HCT116 (cell line): ENCODE results near the gene ZNF524. TPM values are rescaled to one million over a fixed set of nuclear protein-coding genes. Genes with fewer than 3 reads are reported as not detected.

Experiments used
- ATAC-seq: fragments of 200-7000 bp; cut with Tn5 transposase; 2 replicates; pipeline ENCODE4 v1.9.1; 2020; ENCODE audit warnings: mild to moderate bottlenecking, moderate library complexity
- BruUV-seq: library from RNA; stranded (reverse); fragments of 400-500 nt; replicated peaks from 2 replicates; lab custom pipeline; 2021; lab: Mats Ljungman, UMichigan
- CTCF ChIA-PET: fragments of 300-600 bp; sonication (Branson Sonifier 250); formaldehyde crosslinking; loops from one replicate; lab custom pipeline; 2021; ENCODE audit warnings: antibody characterized with exemption; lab: Charles Lee
- POLR2A ChIA-PET: fragments of 300-600, 350-600 bp; sonication (Branson Sonifier 250); formaldehyde crosslinking; loops from one replicate; lab custom pipeline; 2021; ENCODE audit warnings: antibody characterized with exemption; lab: Charles Lee
- RAD21 ChIA-PET, 2 experiments: fragments of 300-600 bp; sonication (Branson Sonifier 250); formaldehyde crosslinking; loops; one replicate each; lab custom pipeline; 2023; ENCODE audit warnings: low total read pairs in 2 of 2; ENCODE audit not compliant: uncharacterized antibody in 2 of 2, unreplicated experiment in 2 of 2, low non-redundant PET in 1 of 2; lab: Charles Lee
- DNase-seq: peaks from one replicate; pipeline ENCODE4 v3.0.0-alpha.2; 2010; ENCODE audit warnings: low read depth, low spot score
- H2AFZ ChIP-seq: fragments of 200-600 bp; shearing (Covaris generic), sonication (generic); 2 replicates; pipeline ENCODE4 v1.6.1; 2017; ENCODE audit warnings: low read depth, mixed run types, mixed read lengths, antibody characterized with exemption, low read length; ENCODE audit not compliant: poor library complexity, severe bottlenecking
- H3K27ac ChIP-seq: 2 replicates; pipeline ENCODE4 v1.5.1; 2012; ENCODE audit warnings: low read depth, low read length
- H3K27me3 ChIP-seq: fragments of 200-600 bp; sonication (generic); 2 replicates; pipeline ENCODE4 v1.6.1; 2016; ENCODE audit warnings: mixed run types, low read length, mixed read lengths; ENCODE audit not compliant: insufficient read depth
- H3K36me3 ChIP-seq, 2 experiments: fragments of 200-500 bp in 1 of 2; fragments of 200-600 bp in 1 of 2; sonication (Bioruptor generic) in 1 of 2; sonication (generic) in 1 of 2; 2 replicates each; pipeline versions ENCODE4 v1.5.1 to v1.6.1; 2014 to 2016; ENCODE audit warnings: low read length in 2 of 2, inconsistent platforms in 1 of 2, mixed read lengths in 1 of 2, mixed run types in 1 of 2; ENCODE audit not compliant: insufficient read depth in 2 of 2, control insufficient read depth in 1 of 2
- H3K4me1 ChIP-seq, 2 experiments: fragments of 200-600 bp in 1 of 2; sonication (generic) in 1 of 2; 2 replicates each; pipeline versions ENCODE4 v1.5.1 to v1.6.1; 2012 to 2017; ENCODE audit warnings: low read length in 2 of 2, inconsistent platforms in 1 of 2, mild to moderate bottlenecking in 1 of 2, mixed read lengths in 1 of 2, mixed run types in 1 of 2, moderate library complexity in 1 of 2; ENCODE audit not compliant: insufficient read depth in 2 of 2, control insufficient read depth in 1 of 2
- H3K4me2 ChIP-seq: fragments of 200-600 bp; sonication (generic); 2 replicates; pipeline ENCODE4 v1.6.1; 2017; ENCODE audit warnings: mixed run types, low read length, mixed read lengths
- H3K4me3 ChIP-seq, 2 experiments: fragments of 200-600 bp in 1 of 2; sonication (generic) in 1 of 2; replicated peaks in 1 of 2; 2 replicates each; pipeline ENCODE4 v1.5.1; 2011 to 2016; ENCODE audit warnings: low read length in 2 of 2, control low read depth in 1 of 2, low read depth in 1 of 2, mild to moderate bottlenecking in 1 of 2, mixed read lengths in 1 of 2, mixed run types in 1 of 2
- H3K79me2 ChIP-seq: fragments of 200-600 bp; sonication (generic); 2 replicates; pipeline ENCODE4 v1.6.1; 2017; ENCODE audit warnings: mild to moderate bottlenecking, mixed run types, low read length, moderate library complexity, mixed read lengths; ENCODE audit not compliant: insufficient read depth
- H3K9ac ChIP-seq: fragments of 200-600 bp; sonication (generic); 2 replicates; pipeline ENCODE4 v1.6.1; 2016; ENCODE audit warnings: low read length, mixed read lengths
- H3K9me2 ChIP-seq: fragments of 200-600 bp; sonication (generic), shearing (Covaris generic); 2 replicates; pipeline ENCODE4 v1.6.1; 2017; ENCODE audit warnings: mixed run types, mild to moderate bottlenecking, moderate library complexity; ENCODE audit not compliant: insufficient read depth
- H3K9me3 ChIP-seq, 2 experiments: fragments of 200-500 bp in 1 of 2; fragments of 200-600 bp in 1 of 2; sonication (Bioruptor generic) in 1 of 2; sonication (generic) in 1 of 2; 2 replicates each; pipeline ENCODE4 v1.6.1; 2014 to 2017; ENCODE audit warnings: low read length in 2 of 2, mixed read lengths in 2 of 2, inconsistent platforms in 1 of 2, low read depth in 1 of 2, mild to moderate bottlenecking in 1 of 2, mixed run types in 1 of 2, moderate library complexity in 1 of 2; ENCODE audit not compliant: control insufficient read depth in 1 of 2, insufficient read depth in 1 of 2
- H4K20me1 ChIP-seq: fragments of 200-600 bp; sonication (generic), shearing (Covaris generic); 2 replicates; pipeline ENCODE4 v1.6.1; 2017; ENCODE audit warnings: mixed run types, mild to moderate bottlenecking, moderate library complexity; ENCODE audit not compliant: insufficient read depth
- CBX3 ChIP-seq: IDR thresholded peaks from 2 replicates; pipeline ENCODE4 v1.6.1; 2012; ENCODE audit warnings: low read depth
- CEBPB ChIP-seq: IDR thresholded peaks from 2 replicates; pipeline ENCODE4 v1.6.1; 2012; ENCODE audit warnings: low read depth
- EGR1 ChIP-seq: IDR thresholded peaks from 2 replicates; pipeline ENCODE4 v1.6.1; 2012; ENCODE audit warnings: low read depth
- ELF1 ChIP-seq: IDR thresholded peaks from 2 replicates; pipeline ENCODE4 v1.6.1; 2012; ENCODE audit warnings: low read depth, borderline replicate concordance
- EZH2 ChIP-seq: fragments of 200-600 bp; sonication (generic); IDR thresholded peaks from 2 replicates; pipeline ENCODE4 v1.6.1; 2017; ENCODE audit warnings: antibody characterized with exemption, mixed run types
- FOSL1 ChIP-seq: IDR thresholded peaks from 2 replicates; pipeline ENCODE4 v1.6.1; 2012; ENCODE audit warnings: low read depth
- JUND ChIP-seq: IDR thresholded peaks from 2 replicates; pipeline ENCODE4 v1.6.1; 2012
- MAX ChIP-seq: IDR thresholded peaks from 2 replicates; pipeline ENCODE4 v1.6.1; 2012
- REST ChIP-seq: IDR thresholded peaks from 2 replicates; pipeline ENCODE4 v1.6.1; 2012; ENCODE audit warnings: low read depth
- SIN3A ChIP-seq: IDR thresholded peaks from 2 replicates; pipeline ENCODE4 v1.6.1; 2012; ENCODE audit warnings: low read depth
- SP1 ChIP-seq: IDR thresholded peaks from 2 replicates; pipeline ENCODE4 v1.6.1; 2012; ENCODE audit warnings: low read depth
- SRF ChIP-seq: IDR thresholded peaks from 2 replicates; pipeline ENCODE4 v1.6.1; 2012; ENCODE audit warnings: low read depth
- YY1 ChIP-seq: IDR thresholded peaks from 2 replicates; pipeline ENCODE4 v1.6.1; 2011; ENCODE audit warnings: low read length, low read depth, moderate library complexity, mild to moderate bottlenecking; ENCODE audit not compliant: insufficient replicate concordance; ENCODE audit errors: extremely low read depth
- ZFX ChIP-seq: fragments of 450-650 bp; IDR thresholded peaks from 2 replicates; pipeline ENCODE4 v1.6.1; 2017
- ZNF274 ChIP-seq: fragments of 200-500 bp; sonication (Bioruptor generic); IDR thresholded peaks from 2 replicates; pipeline ENCODE4 v1.6.1; 2014; ENCODE audit warnings: mild to moderate bottlenecking, low read depth, low read length, inconsistent platforms
- intact Hi-C: fragments of 100-400 bp; cut with micrococcal nuclease; formaldehyde crosslinking; loops from 2 replicates; pipeline ENCODE4 v1.10.0; 2022
- total RNA-seq: library from RNA; stranded (reverse); gene quantifications from one replicate; pipeline ENCODE4 v1.2.1, GENCODE V29; 2021; ENCODE audit not compliant: unreplicated experiment
- TF ChIP-seq, protein P1 (sequence below): IDR thresholded peaks from 2 replicates; pipeline ENCODE4 v1.6.1; 2012

Gene ZNF524
- total RNA-seq, 1 experiment from 2014 or later, result 17.2 TPM

GRCh38 chr19:55614711-55615542, 14.8 kb downstream of the ZNF524 start:
- Histone ChIP-seq H3K4me2 (no peak overlapping the region), H3K4me3 (no peak overlapping the region), H3K27me3 (no peaks in the 10 kb centered on the region), H3K9ac (no peak overlapping the region), H2AFZ (no peak overlapping the region), H3K4me1 (no peaks in the 10 kb centered on the region), H3K79me2 (peaks cover 11% of the 10 kb centered on the region; the same call in 1 of the 2 replicates), H3K27ac (no peak overlapping the region), H3K36me3 (peaks cover under 1 to 8% of the 10 kb centered on the region in 2 experiments; a peak in 3 of 4 replicates), H3K9me2 (no peaks in the 10 kb centered on the region), H3K9me3 (no peaks in the 10 kb centered on the region), H4K20me1 (no peaks in the 10 kb centered on the region)
- no peak for ATAC-seq
- ChIA-PET RAD21 (no interaction called here), CTCF (no interaction called here), POLR2A (no interaction called here)
- no TSS peak for BruUV-seq
- intact Hi-C loops, result no loop called here
- no peak for DNase-seq
- no peak for TF ChIP-seq SIN3A
- TF ChIP-seq CBX3, result no peak
- no peak for TF ChIP-seq EZH2

- Histone ChIP-seq H4K20me1 (no peaks in the 10 kb centered on the region), H3K27me3 (no peaks in the 10 kb centered on the region), H3K36me3 (peaks cover 0 to 7% of the 10 kb centered on the region in 2 experiments; a peak in 2 of 4 replicates), H3K4me2 (no peak overlapping the region), H3K79me2 (peaks cover 6% of the 10 kb centered on the region; the same call in 1 of the 2 replicates), H2AFZ (no peak overlapping the region), H3K9ac (no peak overlapping the region), H3K4me3 (no peak overlapping the region), H3K4me1 (no peaks in the 10 kb centered on the region), H3K9me3 (no peaks in the 10 kb centered on the region), H3K9me2 (no peaks in the 10 kb centered on the region), H3K27ac (no peak overlapping the region)
- ChIA-PET RAD21 (no interaction called here), CTCF (no interaction called here), POLR2A (no interaction called here)
- no TSS peak for BruUV-seq
- ATAC-seq (no peak), DNase-seq (no peak)
- intact Hi-C loops, result no loop called here
- TF ChIP-seq ZFX, result no peak
- TF ChIP-seq REST, result no peak
- TF ChIP-seq EZH2, result no peak
- TF ChIP-seq ELF1, result no peak
- no peak for TF ChIP-seq CBX3
- TF ChIP-seq MAX, result no peak
- TF ChIP-seq YY1, result no peak
- TF ChIP-seq CEBPB, result no peak
- no peak for TF ChIP-seq SRF
- TF ChIP-seq SIN3A, result no peak
- TF ChIP-seq SP1, result no peak
- TF ChIP-seq, protein P1, sequence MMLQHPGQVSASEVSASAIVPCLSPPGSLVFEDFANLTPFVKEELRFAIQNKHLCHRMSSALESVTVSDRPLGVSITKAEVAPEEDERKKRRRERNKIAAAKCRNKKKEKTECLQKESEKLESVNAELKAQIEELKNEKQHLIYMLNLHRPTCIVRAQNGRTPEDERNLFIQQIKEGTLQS, result no peak
- no peak for TF ChIP-seq FOSL1
- no peak for TF ChIP-seq JUND
- no peak for TF ChIP-seq EGR1
- TF ChIP-seq ZNF274, result no peak
Observed at GRCh38 chr19:55615543-55616394, 15.7 kb downstream of the ZNF524 start.
